Subcutaneous abdominal adipose tissue (tissue), 5 donors: Measurements from ENCODE around the gene ICOS.
"Not testable (repeated sequence)": the region's sequence is repeated elsewhere in the genome, so short reads cannot be mapped to it uniquely, and the experiment has no call there.

Source experiments
- H3K27ac ChIP-seq: one replicate; pipeline ENCODE4 v1.7.0; 2013; ENCODE audit warnings: low read depth, mild to moderate bottlenecking, inconsistent platforms, low read length, moderate library complexity
- H3K27me3 ChIP-seq, 5 donors: one replicate each; pipeline ENCODE4 v1.7.0; 2013; ENCODE audit warnings: low read length in 5 of 5, inconsistent platforms in 1 of 5; ENCODE audit not compliant: control insufficient read depth in 5 of 5, insufficient read depth in 4 of 5
- H3K36me3 ChIP-seq, 5 donors: one replicate each; pipeline ENCODE4 v1.7.0; 2013; ENCODE audit warnings: low read length in 5 of 5; ENCODE audit not compliant: control insufficient read depth in 5 of 5, insufficient read depth in 5 of 5
- H3K4me1 ChIP-seq, 5 donors: one replicate each; pipeline ENCODE4 v1.7.0; 2013; ENCODE audit warnings: low read length in 5 of 5, mild to moderate bottlenecking in 3 of 5, moderate library complexity in 1 of 5; ENCODE audit not compliant: control insufficient read depth in 5 of 5, insufficient read depth in 5 of 5
- H3K4me3 ChIP-seq, 5 donors: one replicate each; pipeline ENCODE4 v1.7.0; 2013; ENCODE audit warnings: low read length in 5 of 5, low read depth in 1 of 5
- H3K9ac ChIP-seq, 5 donors: one replicate each; pipeline ENCODE4 v1.7.0; 2013; ENCODE audit warnings: low read length in 5 of 5, mild to moderate bottlenecking in 4 of 5, moderate library complexity in 3 of 5
- H3K9me3 ChIP-seq, 5 donors: one replicate each; pipeline ENCODE4 v1.7.0; 2013; ENCODE audit warnings: low read length in 5 of 5; ENCODE audit not compliant: control insufficient read depth in 5 of 5
- donor health status: healthy.
- donor health status: healthy.
- donor health status: healthy.
- donor health status: healthy.
- donor health status: healthy.

The ICOS gene

DNA sequence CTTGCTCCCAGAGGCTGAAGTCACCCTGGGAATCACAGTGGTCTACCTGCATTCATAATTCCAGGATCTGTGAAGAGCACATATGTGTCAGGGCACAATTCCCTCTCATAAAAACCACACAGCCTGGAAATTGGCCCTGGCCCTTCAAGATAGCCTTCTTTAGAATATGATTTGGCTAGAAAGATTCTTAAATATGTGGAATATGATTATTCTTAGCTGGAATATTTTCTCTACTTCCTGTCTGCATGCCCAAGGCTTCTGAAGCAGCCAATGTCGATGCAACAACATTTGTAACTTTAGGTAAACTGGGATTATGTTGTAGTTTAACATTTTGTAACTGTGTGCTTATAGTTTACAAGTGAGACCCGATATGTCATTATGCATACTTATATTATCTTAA lies 24.2 kb downstream of the ICOS start:
- H3K4me3 ChIP-seq, result no peak overlapping the region
- H3K9me3 ChIP-seq, result no peaks in the 10 kb centered on the region
- H3K4me1 ChIP-seq, result peaks cover 0 to 5% (median 2%) of the 10 kb centered on the region in 5 donors
- no peak overlapping the region for H3K9ac ChIP-seq
- H3K36me3 ChIP-seq, result no peaks in the 10 kb centered on the region
- no peaks in the 10 kb centered on the region for H3K27me3 ChIP-seq
- H3K27ac ChIP-seq, result no peak overlapping the region

DNA sequence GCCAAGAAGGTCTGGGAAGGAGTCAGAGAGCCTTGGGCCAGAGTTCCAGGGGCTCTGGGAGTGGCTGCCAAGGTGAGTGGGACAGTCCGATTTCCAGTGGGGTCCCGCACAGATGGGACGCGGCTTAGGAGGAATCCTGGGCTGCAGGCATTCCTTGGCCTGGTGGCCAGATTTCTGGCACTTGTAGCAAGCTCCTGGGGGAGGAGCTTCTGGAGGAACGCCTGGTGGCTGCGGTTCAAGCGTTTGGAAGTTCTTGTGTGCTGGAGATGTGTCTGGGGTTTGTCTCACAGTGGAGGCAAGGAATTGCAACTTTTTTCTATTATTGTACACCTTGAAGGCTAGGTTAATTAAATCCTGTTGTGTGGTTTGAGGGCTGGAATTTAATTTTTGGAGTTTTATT lies 28.6 kb downstream of the ICOS start:
- not testable (repeated sequence) for H3K4me3 ChIP-seq, H3K36me3 ChIP-seq, H3K4me1 ChIP-seq, H3K27me3 ChIP-seq, H3K27ac ChIP-seq, H3K9me3 ChIP-seq, H3K9ac ChIP-seq

DNA sequence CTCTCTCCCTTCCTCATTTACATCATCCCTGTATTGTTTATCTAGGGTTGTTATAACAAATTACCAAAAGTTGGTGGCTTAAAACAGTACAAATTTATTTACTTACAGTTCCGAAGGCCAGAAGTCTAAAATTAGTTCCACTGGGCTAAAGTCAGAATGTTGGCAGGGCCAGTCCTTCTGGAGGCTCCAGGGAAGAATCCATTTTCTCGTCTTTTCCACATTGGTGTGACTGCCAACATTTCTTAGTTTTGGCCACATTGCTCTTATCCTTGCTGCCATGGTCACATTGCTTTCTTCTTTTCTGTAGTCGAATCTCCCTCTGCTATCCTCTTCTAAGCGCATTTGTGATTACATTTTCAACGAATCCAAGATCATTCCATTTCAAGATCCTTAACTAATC lies 34.7 kb downstream of the ICOS start:
- Histone ChIP-seq H3K27me3 (no peaks in the 10 kb centered on the region), H3K4me3 (no peak overlapping the region), H3K4me1 (peaks cover 0 to 13% (median 9%) of the 10 kb centered on the region in 5 donors), H3K9ac (no peak overlapping the region), H3K27ac (no peak overlapping the region), H3K36me3 (no peaks in the 10 kb centered on the region), H3K9me3 (no peaks in the 10 kb centered on the region)

- Histone ChIP-seq H3K27me3 (no peaks in the 10 kb centered on the region), H3K27ac (no peak overlapping the region), H3K9ac (no peak overlapping the region), H3K9me3 (no peaks in the 10 kb centered on the region), H3K4me1 (peaks cover 0 to 13% (median 9%) of the 10 kb centered on the region in 5 donors), H3K4me3 (no peak overlapping the region), H3K36me3 (no peaks in the 10 kb centered on the region)
Measured at GRCh38 chr2:203972066-203972465, 35.5 kb downstream of the ICOS start.

DNA sequence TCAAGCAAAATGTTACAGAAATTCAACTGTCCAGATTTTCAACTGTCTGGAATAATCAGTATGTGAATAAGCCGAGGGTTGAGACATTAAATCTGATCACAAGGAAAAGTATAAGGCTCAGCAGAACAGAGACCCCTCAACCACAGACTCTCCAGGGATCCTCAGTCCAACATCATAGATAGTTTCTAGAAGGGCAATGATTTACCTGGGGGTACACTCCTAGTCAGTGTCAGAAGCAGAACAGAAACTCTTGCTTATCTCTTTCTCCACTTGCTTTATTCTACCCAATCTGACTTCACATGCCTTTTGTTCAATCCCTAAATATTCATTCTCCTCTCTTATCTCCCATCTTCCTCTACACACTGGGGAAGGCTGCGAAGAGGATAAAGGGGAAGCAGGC lies 36.4 kb downstream of the ICOS start:
- no peaks in the 10 kb centered on the region for H3K27me3 ChIP-seq
- no peak overlapping the region for H3K27ac ChIP-seq
- H3K36me3 ChIP-seq, result no peaks in the 10 kb centered on the region
- no peak overlapping the region for H3K4me3 ChIP-seq
- H3K4me1 ChIP-seq, result peaks cover 0 to 13% (median 9%) of the 10 kb centered on the region in 5 donors
- no peak overlapping the region for H3K9ac ChIP-seq
- H3K9me3 ChIP-seq, result no peaks in the 10 kb centered on the region

DNA sequence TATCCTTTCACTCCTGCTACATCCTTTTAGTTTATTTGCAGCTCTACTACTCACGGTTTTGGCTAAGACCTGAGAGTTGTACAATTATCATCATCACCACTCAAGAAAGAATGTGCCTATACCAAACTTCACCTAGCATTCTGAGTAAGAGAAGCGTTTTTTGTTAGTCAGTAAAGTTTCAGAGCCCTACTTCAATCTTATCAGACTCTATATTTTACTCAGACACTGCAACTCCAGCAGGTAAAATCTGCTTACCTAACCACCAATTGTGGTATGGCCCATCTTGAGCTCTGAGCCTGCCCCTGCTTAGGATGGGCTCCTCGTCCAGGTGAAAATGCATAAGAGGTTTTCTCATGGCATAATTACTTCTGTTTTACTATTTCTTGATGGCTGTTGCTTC lies 37.1 kb downstream of the ICOS start:
- Histone ChIP-seq H3K27me3 (no peaks in the 10 kb centered on the region), H3K9me3 (no peaks in the 10 kb centered on the region), H3K36me3 (no peaks in the 10 kb centered on the region), H3K9ac (no peak overlapping the region), H3K27ac (no peak overlapping the region), H3K4me3 (no peak overlapping the region), H3K4me1 (peaks cover 0 to 13% (median 9%) of the 10 kb centered on the region in 5 donors)

DNA sequence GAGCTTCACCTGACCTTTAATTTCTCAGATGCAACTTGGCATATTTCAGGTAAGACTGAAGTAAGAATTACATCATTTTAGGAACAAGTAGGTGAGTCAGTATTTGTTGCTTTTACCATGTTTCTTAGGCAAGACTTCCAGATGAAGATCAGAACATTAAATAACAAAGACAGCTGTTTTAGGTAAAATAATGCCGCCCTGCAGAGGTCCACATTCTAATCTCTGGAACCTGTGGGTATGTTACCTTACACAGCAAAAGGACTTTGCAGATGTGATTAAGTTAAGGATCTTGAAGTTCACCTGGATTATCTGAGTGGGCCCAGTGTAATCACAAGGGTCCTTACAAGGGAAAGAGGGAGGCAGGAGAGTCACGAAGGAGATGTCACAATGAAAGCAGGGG lies 39.3 kb downstream of the ICOS start:
- no peaks in the 10 kb centered on the region for H3K27me3 ChIP-seq
- H3K4me1 ChIP-seq, result peaks cover 0 to 12% (median 7%) of the 10 kb centered on the region in 5 donors
- no peak overlapping the region for H3K4me3 ChIP-seq
- H3K27ac ChIP-seq, result no peak overlapping the region
- H3K36me3 ChIP-seq, result no peaks in the 10 kb centered on the region
- no peaks in the 10 kb centered on the region for H3K9me3 ChIP-seq
- no peak overlapping the region for H3K9ac ChIP-seq

DNA sequence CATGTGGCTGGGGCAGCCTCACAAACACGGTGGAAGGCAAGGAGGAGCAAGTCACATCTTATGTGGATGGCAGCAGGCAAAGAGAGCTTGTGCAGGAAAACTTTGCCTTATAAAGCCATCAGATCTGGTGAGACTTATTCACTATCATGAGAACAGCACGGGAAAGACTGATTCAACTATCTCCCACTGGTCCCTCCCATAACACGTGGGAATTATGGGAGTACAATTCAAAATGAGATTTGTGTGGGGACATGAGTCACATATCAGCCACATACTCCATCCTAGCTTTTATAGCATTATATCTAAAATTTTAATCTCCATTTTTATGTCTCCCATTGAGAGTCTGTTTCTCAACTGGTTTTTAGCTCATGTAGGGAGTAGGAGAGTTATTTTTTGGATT lies 45.7 kb downstream of the ICOS start:
- Histone ChIP-seq H3K9me3 (no peaks in the 10 kb centered on the region), H3K27ac (no peak overlapping the region), H3K4me1 (no peaks in the 10 kb centered on the region), H3K9ac (no peak overlapping the region), H3K27me3 (no peaks in the 10 kb centered on the region), H3K36me3 (no peaks in the 10 kb centered on the region), H3K4me3 (no peak overlapping the region)

DNA sequence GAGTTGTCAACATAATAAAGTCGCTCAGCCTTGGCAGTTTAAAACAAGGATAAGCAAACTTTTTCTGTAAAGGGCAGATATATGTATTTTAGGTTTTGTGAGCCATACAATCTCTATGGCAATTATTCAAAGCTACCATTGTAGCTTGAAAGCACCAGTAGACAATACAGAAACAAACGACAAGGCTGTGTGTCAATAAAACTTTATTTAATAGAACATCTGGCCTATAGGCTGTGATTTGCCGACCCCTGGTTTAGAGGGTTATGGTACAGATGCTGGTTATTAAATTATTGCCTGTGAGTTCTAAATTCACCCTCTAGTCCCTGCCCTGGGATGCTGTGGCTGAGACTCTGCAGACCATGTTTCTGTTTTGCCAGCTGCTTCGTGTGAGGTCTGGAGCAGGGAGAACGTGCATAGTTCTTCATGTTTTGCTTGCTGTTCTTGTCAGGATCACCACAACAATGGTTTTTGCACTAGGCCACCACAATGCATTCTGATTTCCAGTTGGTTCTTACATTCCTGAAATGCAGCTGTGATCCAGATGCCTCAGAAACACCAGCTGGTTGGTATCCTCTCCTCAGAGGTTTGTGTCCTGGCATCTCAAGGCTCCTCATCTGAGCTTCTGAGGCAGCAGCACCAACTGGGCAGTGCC lies 46.6 kb downstream of the ICOS start:
- no peak overlapping the region for H3K4me3 ChIP-seq
- H3K4me1 ChIP-seq, result no peaks in the 10 kb centered on the region
- H3K36me3 ChIP-seq, result no peaks in the 10 kb centered on the region

DNA sequence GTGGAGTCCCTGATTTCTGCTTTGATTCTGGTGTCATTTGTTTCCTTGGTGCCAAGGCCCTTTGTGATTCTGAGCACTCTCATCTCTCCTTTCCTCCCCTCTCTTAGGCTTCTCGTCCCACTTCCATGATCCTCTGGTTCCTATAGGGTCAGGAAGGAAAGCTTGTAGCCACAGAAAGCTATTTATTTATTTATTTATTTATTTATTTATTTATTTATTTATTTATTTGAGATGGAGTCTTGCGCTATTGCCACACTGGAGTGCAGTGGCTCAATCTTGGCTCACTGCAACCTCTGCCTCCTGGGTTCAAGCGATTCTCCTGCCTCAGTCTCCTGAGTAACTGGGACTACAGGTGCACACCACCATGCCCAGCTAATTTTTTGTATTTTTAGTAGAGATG lies 49.4 kb downstream of the ICOS start:
- not testable (repeated sequence) for H3K9ac ChIP-seq, H3K36me3 ChIP-seq, H3K4me3 ChIP-seq, H3K27me3 ChIP-seq, H3K4me1 ChIP-seq, H3K27ac ChIP-seq, H3K9me3 ChIP-seq

More for the DNA sequence above, 46.6 kb downstream of the ICOS start:
- no peaks in the 10 kb centered on the region for H3K27me3 ChIP-seq
- H3K9ac ChIP-seq, result no peak overlapping the region
- H3K9me3 ChIP-seq, result no peaks in the 10 kb centered on the region
- H3K27ac ChIP-seq, result no peak overlapping the region

GRCh38 chr2:203987959-203988358 lies 51.4 kb downstream of the ICOS start:
- Histone ChIP-seq H3K27me3 (no peaks in the 10 kb centered on the region), H3K9ac (no peak overlapping the region), H3K4me3 (no peak overlapping the region), H3K27ac (no peak overlapping the region), H3K36me3 (no peaks in the 10 kb centered on the region), H3K4me1 (no peaks in the 10 kb centered on the region), H3K9me3 (no peaks in the 10 kb centered on the region)
